Esophagus squamous epithelium (tissue), 4 donors: ENCODE data around the gene TTC16.

Experiments
- POLR2A ChIP-seq, 4 donors: fragments of 450-650 bp; IDR thresholded peaks; one replicate each; pipeline ENCODE4 v1.6.1; 2017; ENCODE audit warnings: antibody characterized with exemption in 4 of 4, mild to moderate bottlenecking in 4 of 4, moderate library complexity in 3 of 4
- TF ChIP-seq, protein P1 (sequence below), 6 experiments: fragments of 450-650 bp in 4 of 6; fragments of 200-600 bp in 2 of 6; sonication (generic) in 2 of 6; IDR thresholded peaks; one replicate each; pipeline ENCODE4 v1.5.1; 2016 to 2019; ENCODE audit warnings: antibody characterized with exemption in 6 of 6, mild to moderate bottlenecking in 4 of 6, moderate library complexity in 4 of 6

DNA sequence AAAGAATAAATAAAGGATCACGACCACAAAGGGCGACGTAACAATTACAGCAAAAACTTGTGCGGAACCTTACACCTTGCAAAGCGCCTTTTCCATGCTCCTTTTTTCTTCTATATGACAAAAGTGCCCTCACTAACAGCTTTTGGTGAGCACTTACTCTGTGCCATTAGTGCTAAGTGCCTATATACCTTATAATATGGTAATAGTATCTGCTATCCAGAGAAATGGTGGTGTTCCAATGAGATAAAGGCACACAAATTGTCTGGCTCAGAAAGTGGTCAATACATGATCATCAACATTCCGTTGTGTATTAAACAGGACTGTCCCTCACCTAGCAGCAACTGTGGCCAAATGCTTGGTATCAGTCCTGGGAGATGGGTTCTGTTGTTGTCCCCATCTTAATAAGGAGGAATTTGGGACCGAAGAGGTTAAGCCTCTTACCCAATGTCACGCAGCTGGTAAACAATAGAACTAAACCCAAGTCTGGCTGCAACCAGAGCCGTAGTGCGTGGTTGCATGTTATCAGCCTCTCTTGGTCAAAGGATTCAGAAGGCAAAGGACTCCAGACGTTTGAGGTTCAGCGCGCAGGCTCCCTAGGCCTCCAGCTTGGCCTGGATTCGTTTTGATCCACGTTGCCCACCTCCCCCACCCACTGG, 19.8 kb downstream of the TTC16 start:
- TF ChIP-seq, protein P1, sequence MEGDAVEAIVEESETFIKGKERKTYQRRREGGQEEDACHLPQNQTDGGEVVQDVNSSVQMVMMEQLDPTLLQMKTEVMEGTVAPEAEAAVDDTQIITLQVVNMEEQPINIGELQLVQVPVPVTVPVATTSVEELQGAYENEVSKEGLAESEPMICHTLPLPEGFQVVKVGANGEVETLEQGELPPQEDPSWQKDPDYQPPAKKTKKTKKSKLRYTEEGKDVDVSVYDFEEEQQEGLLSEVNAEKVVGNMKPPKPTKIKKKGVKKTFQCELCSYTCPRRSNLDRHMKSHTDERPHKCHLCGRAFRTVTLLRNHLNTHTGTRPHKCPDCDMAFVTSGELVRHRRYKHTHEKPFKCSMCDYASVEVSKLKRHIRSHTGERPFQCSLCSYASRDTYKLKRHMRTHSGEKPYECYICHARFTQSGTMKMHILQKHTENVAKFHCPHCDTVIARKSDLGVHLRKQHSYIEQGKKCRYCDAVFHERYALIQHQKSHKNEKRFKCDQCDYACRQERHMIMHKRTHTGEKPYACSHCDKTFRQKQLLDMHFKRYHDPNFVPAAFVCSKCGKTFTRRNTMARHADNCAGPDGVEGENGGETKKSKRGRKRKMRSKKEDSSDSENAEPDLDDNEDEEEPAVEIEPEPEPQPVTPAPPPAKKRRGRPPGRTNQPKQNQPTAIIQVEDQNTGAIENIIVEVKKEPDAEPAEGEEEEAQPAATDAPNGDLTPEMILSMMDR (IDR thresholded peaks at IDR 0.05), result no peak
- no peak for TF ChIP-seq POLR2A (IDR thresholded peaks at IDR 0.05)
